Measurements from ENCODE around the gene MEIOB. TPM values are rescaled to one million over a fixed set of nuclear protein-coding genes. Genes with fewer than 3 reads are reported as not detected.

The MEIOB gene
- total RNA-seq, 1 experiment from 2014 or later, result not detected

DNA sequence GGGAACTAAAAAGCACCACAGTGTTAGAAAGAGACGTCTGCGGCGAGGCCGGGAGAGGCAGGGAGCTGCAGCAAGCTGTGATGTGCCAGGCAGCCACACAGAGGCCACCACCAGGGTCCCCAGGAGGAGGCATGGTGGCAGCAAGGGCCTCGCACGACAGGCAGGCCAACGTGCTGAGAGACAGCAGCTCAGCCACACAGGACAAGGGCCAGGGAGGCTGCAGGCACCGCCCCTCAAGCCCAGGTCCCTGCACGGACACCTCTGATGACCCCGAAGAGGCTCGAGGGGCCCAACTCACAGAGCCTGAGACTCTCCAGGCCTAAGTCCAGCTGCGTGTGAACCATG, 51.0 kb downstream of the MEIOB start:
- intact Hi-C loops (cut with micrococcal nuclease; ENCODE audit: unreplicated experiment), result no loop called here
- Mint-ChIP-seq H3K36me3 (ENCODE audit: insufficient read depth, unreplicated experiment) (peaks cover 29% of the 10 kb centered on the region), H3K27me3 (ENCODE audit: unreplicated experiment) (no peaks in the 10 kb centered on the region), H3K27ac (ENCODE audit: unreplicated experiment) (no peak overlapping the region), H3K4me3 (ENCODE audit: low read depth, unreplicated experiment) (no peak overlapping the region), H3K4me1 (ENCODE audit: low read depth, unreplicated experiment) (no peaks in the 10 kb centered on the region), H3K9me3 (ENCODE audit: low read depth, unreplicated experiment) (no peaks in the 10 kb centered on the region)
- BruUV-seq (replicated peaks), result no TSS peak
- no peak for DNase-seq
- CTCF ChIA-PET, result no interaction called here
- TF ChIP-seq, protein P1, sequence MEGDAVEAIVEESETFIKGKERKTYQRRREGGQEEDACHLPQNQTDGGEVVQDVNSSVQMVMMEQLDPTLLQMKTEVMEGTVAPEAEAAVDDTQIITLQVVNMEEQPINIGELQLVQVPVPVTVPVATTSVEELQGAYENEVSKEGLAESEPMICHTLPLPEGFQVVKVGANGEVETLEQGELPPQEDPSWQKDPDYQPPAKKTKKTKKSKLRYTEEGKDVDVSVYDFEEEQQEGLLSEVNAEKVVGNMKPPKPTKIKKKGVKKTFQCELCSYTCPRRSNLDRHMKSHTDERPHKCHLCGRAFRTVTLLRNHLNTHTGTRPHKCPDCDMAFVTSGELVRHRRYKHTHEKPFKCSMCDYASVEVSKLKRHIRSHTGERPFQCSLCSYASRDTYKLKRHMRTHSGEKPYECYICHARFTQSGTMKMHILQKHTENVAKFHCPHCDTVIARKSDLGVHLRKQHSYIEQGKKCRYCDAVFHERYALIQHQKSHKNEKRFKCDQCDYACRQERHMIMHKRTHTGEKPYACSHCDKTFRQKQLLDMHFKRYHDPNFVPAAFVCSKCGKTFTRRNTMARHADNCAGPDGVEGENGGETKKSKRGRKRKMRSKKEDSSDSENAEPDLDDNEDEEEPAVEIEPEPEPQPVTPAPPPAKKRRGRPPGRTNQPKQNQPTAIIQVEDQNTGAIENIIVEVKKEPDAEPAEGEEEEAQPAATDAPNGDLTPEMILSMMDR (IDR thresholded peaks at IDR 0.05; ENCODE audit: unreplicated experiment), result no peak

DNA sequence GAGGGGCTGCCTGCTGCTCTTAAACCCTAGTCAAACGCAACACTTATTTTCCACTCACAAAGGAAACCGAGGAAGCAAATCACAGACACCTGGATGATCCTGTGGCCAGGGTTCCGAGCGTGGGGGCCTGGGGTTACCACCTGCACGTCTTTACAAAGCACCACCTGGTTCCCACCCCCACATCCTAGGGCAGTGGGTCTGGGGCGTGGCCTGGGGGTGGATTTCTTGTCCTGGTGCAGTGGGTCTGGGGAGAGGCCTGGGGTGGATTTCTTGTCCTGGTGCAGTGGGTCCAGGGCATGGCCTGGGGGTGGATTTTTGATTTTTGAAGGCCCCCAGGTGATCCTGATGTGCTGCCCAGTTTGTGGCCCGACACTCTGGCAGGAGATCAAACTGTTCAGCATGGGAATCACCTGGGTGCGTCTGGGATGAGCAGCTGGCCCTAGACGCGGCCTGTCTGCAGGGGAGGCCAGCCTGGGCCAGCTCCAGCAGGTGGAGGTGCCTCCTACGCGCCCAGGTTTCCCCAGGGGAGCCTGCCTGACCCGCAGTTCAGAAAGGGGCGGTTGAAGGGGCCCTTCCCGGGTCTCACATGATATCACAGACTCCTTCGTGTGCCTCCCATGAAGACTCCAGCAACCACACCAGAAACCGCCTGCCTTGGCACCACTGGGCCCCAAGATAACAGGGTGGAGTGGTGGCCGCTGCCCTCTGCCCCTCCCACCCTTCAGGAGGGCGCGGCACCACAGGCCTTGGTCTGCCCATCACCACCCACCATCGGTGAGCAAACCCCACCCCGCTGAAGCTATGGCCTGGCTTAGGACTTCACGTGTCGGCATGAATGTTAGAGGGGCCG, 51.6 kb downstream of the MEIOB start:
- Mint-ChIP-seq H3K36me3 (ENCODE audit: insufficient read depth, unreplicated experiment) (peaks cover 27% of the 10 kb centered on the region), H3K4me1 (ENCODE audit: low read depth, unreplicated experiment) (no peaks in the 10 kb centered on the region), H3K27me3 (ENCODE audit: unreplicated experiment) (no peaks in the 10 kb centered on the region), H3K9me3 (ENCODE audit: low read depth, unreplicated experiment) (no peaks in the 10 kb centered on the region), H3K27ac (ENCODE audit: unreplicated experiment) (no peak overlapping the region), H3K4me3 (ENCODE audit: low read depth, unreplicated experiment) (no peak overlapping the region)
- DNase-seq, result no peak
- TF ChIP-seq, protein P1 (IDR thresholded peaks at IDR 0.05; ENCODE audit: unreplicated experiment), result no peak
- BruUV-seq (replicated peaks), result no TSS peak
- CTCF ChIA-PET, result interaction anchor here (0.6 kb wide), 1 partner anchor 191 kb away, joined by 5 read pairs; no protein-coding TSS in a partner anchor
- intact Hi-C loops (cut with micrococcal nuclease; ENCODE audit: unreplicated experiment), result no loop called here

DNA sequence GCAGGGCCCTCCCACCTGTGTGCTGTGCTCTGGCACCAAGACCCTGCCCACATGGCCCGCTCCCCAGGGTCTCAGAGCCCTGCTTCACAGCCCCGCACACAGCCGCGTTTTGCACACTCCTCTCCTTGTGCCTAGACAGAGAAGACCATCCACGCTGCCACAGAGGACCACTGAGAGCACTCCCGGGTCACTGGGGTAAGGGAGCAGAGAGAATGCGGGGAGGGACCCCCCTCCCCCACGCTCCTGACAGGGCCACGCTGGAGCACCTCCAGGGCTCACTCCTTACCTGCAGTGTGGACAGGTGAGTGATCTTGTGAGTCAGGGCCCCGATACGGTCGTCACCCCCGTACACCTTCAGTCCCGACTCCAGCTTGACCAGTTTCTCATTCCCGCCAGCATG, 52.4 kb downstream of the MEIOB start:
- DNase-seq, result no peak
- TF ChIP-seq, protein P1 (IDR thresholded peaks at IDR 0.05; ENCODE audit: unreplicated experiment), result no peak
- Mint-ChIP-seq H3K4me3 (ENCODE audit: low read depth, unreplicated experiment) (no peak overlapping the region), H3K36me3 (ENCODE audit: insufficient read depth, unreplicated experiment) (peaks cover 28% of the 10 kb centered on the region), H3K27ac (ENCODE audit: unreplicated experiment) (no peak overlapping the region), H3K27me3 (ENCODE audit: unreplicated experiment) (no peaks in the 10 kb centered on the region), H3K9me3 (ENCODE audit: low read depth, unreplicated experiment) (no peaks in the 10 kb centered on the region), H3K4me1 (ENCODE audit: low read depth, unreplicated experiment) (no peaks in the 10 kb centered on the region)
- CTCF ChIA-PET, result interaction anchor here (0.6 kb wide), 1 partner anchor 192 kb away, joined by 5 read pairs; no protein-coding TSS in a partner anchor
- no TSS peak for BruUV-seq (replicated peaks)
- intact Hi-C loops (cut with micrococcal nuclease; ENCODE audit: unreplicated experiment), result no loop called here

DNA sequence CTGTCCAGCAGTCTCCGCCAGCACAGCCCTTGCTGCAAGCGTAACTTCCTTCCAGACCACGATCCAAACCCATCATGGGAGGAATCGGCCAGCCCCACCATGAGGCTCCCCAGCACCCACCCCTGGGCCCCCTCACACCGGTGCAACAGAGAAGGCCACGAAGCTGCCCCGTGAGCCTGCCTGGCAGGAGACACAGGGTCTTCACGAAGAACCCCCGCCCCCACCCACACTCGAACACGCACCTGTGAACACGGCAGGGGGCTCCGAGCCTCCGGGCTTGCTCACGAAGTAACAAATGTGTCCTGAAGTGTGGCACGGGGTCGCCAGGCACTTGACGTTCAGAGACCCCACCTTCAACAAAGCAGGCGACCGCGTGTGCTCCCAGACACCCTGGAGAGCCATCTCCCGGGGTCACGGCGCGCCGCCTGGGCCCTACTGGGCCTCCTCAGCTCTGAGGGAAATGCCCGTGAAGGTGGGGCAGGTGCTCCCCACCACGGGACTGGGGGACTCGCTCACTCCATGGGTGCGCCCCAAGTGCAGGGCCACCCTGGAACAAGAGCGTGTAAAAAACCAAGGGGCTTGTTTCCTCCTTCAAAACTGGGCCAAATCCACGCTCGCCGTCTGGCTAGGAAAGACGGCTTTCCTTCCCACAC, 53.0 kb downstream of the MEIOB start:
- no peaks in the 10 kb centered on the region for H3K27me3 Mint-ChIP-seq (ENCODE audit: unreplicated experiment)
- BruUV-seq (replicated peaks), result no TSS peak
- no peak for DNase-seq

More for the DNA sequence above, 53.0 kb downstream of the MEIOB start:
- H3K9me3 Mint-ChIP-seq (ENCODE audit: low read depth, unreplicated experiment), result no peaks in the 10 kb centered on the region
- H3K36me3 Mint-ChIP-seq (ENCODE audit: insufficient read depth, unreplicated experiment), result peaks cover 24% of the 10 kb centered on the region
- intact Hi-C loops (cut with micrococcal nuclease; ENCODE audit: unreplicated experiment), result no loop called here
- H3K27ac Mint-ChIP-seq (ENCODE audit: unreplicated experiment), result no peak overlapping the region
- TF ChIP-seq, protein P1 (IDR thresholded peaks at IDR 0.05; ENCODE audit: unreplicated experiment), result no peak
- H3K4me3 Mint-ChIP-seq (ENCODE audit: low read depth, unreplicated experiment), result no peak overlapping the region
- CTCF ChIA-PET, result no interaction called here
- no peaks in the 10 kb centered on the region for H3K4me1 Mint-ChIP-seq (ENCODE audit: low read depth, unreplicated experiment)

All from Calu3 (cell line).